GM19372 (cell line): Measurements from ENCODE around the gene EMX2.
"Not testable (repeated sequence)": the region's sequence is repeated elsewhere in the genome, so short reads cannot be mapped to it uniquely, and the experiment has no call there.

Experiments
- ATAC-seq: cut with Tn5 transposase; IDR thresholded peaks from one replicate; pipeline ENCODE4 v1.9.1; 2021; ENCODE audit warnings: mild to moderate bottlenecking, low read depth, moderate library complexity; ENCODE audit not compliant: unreplicated experiment

The EMX2 gene

GRCh38 chr10:117542706-117543224 is at the start of gene EMX2:
TSS of gene EMX2 (plus strand) at chr10:117542746. CDS start at chr10:117543268, 522 bp downstream.
- no peak for ATAC-seq

DNA sequence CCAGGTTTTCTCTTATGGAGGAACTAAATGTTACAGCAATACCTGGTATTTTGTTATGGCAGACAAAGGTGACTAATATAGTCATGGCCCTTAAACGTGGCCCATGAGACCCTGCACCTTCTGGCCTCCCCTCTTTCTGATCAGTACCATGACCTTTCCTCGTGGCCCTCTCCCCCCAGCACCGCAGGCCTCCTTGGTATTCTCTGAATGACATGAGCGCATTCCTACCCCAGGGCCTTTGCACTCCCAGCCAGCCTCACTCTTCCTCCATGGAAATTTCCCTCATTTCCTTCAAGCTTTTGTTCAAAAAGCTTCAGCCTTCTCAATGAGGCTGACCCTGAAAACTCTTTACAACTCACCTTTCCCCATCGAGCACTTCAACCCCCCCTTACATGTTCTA is 46.5 kb upstream of the EMX2 start:
- no peak for ATAC-seq

DNA sequence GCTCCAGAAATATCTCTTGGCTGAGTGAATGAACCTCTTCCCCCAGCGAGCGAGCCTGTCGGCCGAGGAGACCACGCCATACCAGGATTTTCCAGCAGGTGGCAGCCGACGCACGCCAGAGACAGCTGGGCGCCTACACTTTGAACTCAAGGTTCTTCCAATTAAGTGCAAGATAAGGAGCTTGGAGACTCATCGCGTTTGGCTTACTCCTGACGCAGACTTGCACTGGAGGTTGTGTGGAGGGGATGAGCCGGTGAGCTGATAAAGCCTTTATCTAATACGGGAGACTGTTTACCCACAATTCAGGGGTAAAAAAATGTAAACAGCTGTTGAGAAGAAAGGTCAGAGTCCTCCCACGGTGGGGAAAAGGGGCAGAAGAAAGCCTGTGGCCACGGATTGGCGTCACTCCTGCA is 45.9 kb upstream of the EMX2 start:
- peak; percentile 92 for ATAC-seq

DNA sequence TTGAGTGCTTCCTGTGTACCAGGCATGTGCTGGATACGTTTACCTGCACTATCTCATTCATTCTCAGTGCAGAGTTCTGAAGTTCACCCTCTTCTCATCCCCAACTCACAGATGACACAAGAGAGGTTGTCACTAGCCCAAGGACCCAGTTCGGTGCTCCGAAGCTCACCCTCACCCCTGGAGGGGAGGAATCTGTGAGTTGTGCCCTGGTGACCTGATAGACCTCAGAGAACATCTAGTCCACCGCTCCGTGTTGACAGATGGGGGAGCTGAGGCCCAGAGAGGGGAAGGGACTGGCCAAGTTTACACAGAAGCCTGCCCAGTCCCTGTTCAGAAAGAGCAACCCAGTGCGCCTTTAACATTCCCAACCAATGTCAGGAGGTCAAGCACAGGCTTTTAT is 44.8 kb upstream of the EMX2 start:
- no peak for ATAC-seq

- ATAC-seq, result no peak
Observed at GRCh38 chr10:117499248-117500105, 43.1 kb upstream of the EMX2 start.

- ATAC-seq, result no peak
Observed at GRCh38 chr10:117500456-117500855, 42.1 kb upstream of the EMX2 start.

GRCh38 chr10:117501460-117502035 is 41.0 kb upstream of the EMX2 start:
- no peak for ATAC-seq

DNA sequence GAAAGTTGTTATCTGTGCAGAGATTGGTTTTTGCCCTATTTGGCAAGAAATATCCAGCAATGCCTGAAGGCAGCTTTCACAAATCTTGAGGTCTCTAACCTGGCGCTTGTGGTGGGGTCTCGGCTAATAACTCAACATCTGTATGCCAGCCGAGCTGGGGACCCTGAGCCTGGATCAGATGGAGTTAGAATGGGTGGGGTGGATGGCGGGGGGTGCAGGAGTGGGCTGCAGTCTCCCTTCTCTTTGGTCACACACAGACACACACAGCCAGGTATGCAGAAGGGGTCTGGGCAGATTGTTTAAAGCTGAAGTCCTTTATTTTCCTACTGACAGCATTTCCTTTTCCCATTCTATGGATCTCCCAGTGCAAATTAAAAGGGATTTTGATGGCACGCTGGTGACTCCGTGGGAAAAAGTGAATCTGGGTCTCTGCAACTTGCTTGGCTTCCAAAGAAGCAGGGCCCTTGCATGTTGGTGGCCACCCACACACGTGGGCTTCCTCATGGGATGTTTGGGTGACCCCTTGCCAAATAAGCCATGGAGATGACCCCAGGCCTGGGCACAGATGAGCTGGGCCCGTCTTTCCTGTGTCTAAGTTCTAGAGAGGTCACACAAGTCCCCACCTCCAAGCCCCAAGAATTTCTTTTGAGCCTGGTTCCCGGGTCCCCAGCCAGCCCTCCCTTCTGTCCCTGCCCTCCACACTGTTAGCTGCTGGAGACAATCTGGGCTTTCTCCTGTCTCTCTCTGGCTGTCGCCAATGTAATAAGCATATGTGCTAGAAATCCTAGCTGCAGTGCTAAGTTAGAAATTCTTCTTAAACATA is 39.9 kb upstream of the EMX2 start:
- no peak for ATAC-seq

GRCh38 chr10:117503244-117504205 is 39.0 kb upstream of the EMX2 start:
- ATAC-seq, result no peak

GRCh38 chr10:117504562-117504961 is 38.0 kb upstream of the EMX2 start:
- ATAC-seq, result no peak

DNA sequence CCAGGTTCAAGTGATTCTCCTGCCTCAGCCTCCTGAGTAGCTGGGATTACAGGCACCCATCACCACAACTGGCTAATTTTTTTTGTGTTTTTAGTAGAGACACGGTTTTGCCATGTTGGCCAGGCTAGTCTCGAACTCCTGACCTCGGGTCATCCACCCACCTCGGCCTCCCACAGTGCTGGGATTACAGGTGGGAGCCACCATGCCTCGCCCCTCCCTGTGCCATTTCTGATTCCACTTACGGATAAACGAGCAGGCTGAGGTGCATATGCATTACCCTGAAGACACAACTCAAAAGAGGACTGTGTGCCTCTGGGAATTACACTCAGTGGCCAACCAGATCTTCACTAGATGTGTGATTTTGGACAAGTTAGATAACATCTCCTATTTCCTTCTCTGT is 35.5 kb upstream of the EMX2 start:
- not testable (repeated sequence) for ATAC-seq

DNA sequence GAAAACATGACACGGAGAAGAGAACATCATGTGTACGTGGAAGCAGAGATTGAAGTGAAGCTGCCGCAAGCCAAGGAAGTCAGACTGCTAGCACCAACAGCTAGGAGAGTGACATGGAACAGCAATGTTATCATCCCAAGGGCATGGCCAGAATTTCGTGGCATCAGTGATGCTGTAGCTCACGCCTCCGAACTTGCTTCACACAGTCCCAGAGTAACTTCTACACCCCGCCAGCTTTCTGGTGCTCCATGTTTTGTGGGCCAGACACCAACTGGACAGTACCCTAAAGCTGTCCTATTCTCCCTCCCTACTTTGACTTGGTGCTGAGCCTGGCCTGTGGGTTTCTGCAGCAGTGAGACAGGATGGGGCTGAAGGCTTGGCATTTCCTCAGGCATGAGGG is 33.0 kb upstream of the EMX2 start:
- no peak for ATAC-seq

DNA sequence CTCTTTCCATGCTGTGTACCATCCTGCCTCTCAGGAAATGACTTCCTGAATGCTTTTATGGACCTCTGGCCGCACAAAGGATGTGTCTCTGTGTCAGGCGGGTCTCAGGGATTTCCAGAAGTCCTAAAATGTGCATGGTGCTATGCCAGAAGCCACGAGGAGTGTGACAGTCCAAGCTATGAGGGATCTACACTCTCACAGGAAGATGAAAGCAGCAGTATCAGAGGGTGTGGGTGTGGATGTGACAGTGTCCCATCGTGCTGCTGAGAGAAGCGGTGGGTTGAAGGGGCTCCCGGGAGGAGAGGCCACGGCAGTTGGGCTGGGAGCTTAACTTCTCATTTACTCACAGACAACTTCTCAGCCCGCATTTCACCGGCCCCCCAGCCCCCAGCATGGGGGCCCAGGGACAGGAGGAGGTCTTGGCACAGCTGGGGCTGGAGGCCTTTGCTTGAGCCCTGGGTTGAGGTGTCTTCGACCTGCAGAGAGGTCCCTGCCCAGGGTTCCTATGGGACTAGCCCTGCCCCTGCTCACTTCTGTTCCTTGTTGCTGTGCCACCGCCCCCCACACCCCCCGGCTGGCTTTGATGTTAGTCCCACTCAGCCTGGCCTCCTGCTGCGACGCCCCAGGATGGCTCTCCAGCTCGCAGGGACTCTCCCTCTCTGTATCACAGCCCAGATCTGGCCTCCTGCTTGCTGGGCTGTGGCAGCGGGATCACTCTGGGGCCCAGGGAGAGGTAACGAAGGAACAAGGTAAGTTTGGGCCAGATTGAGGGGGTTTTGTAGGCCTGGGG is 30.8 kb upstream of the EMX2 start:
- no peak for ATAC-seq

- no peak for ATAC-seq
Observed at GRCh38 chr10:117514971-117515370, 27.6 kb upstream of the EMX2 start.

- ATAC-seq, result no peak
Observed at GRCh38 chr10:117516681-117517080, 25.9 kb upstream of the EMX2 start.

DNA sequence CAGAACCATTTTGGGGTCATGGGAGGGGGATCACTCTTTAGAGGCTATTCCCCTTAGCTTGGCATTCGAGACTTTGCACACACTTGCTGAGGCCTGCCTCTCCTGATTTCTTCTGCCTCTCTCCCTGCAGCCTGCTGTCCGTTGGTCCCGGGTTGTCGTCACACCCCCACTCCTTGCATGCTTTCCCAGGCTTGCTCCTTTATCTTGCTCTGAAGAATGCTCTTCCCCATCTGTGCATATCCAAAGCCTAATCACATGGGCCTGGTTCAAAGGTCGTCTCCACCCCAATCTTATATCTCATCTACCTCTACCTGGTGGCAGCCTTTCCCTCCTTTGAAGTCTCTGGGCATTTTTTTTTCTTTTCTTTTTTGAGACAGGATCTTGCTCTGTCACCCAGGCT is 24.3 kb upstream of the EMX2 start:
- no peak for ATAC-seq

- no peak for ATAC-seq
Observed at GRCh38 chr10:117519286-117519685, 23.3 kb upstream of the EMX2 start.

- no peak for ATAC-seq
Observed at GRCh38 chr10:117519879-117520278, 22.7 kb upstream of the EMX2 start.

DNA sequence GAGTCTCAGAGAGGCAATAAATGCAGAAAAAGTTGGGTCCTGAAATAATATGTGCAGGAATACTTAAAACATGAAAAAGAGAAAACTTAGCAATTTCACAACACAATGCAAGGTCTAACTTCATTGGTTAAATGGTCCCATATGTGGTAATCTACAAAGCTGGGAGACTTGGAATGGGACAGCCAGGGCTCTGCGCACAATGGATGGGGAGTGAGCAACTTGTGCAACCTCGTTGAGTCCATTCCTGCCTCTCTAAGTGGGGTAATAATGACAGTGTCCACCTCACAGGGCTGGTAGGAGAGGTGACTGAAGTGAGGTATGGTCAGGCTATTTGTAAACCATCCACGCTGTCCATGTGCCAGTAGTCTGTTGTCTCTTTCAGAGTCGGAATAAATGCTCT is 11.8 kb upstream of the EMX2 start:
- ATAC-seq, result no peak
